Liver (tissue), 9 donors: Measurements from ENCODE around the gene USP5. TPM values are rescaled to one million over a fixed set of nuclear protein-coding genes. Genes with fewer than 3 reads are reported as not detected.

Source experiments
- DNase-seq: peaks from one replicate; pipeline ENCODE4 v3.0.0-alpha.2; 2017; ENCODE audit warnings: low spot score
- H3K27ac ChIP-seq, 2 donors: one replicate each; pipeline ENCODE4 v1.7.0; 2013; ENCODE audit warnings: inconsistent platforms in 2 of 2, low read length in 2 of 2, control low read depth in 1 of 2, low read depth in 1 of 2, mild to moderate bottlenecking in 1 of 2
- H3K27me3 ChIP-seq, 4 donors: one replicate each; pipeline versions ENCODE4 v1.6.1 to v1.7.0; 2013; ENCODE audit warnings: low read length in 3 of 4, inconsistent platforms in 1 of 4, mild to moderate bottlenecking in 1 of 4, moderate library complexity in 1 of 4; ENCODE audit not compliant: control insufficient read depth in 4 of 4, insufficient read depth in 4 of 4
- H3K36me3 ChIP-seq, 4 donors: one replicate each; pipeline versions ENCODE4 v1.6.1 to v1.7.0; 2013; ENCODE audit warnings: low read length in 3 of 4, mild to moderate bottlenecking in 3 of 4, low read depth in 1 of 4, moderate library complexity in 1 of 4; ENCODE audit not compliant: control insufficient read depth in 4 of 4, insufficient read depth in 3 of 4
- H3K4me1 ChIP-seq, 4 donors: one replicate each; pipeline versions ENCODE4 v1.6.1 to v1.7.0; 2013; ENCODE audit warnings: low read length in 3 of 4, mild to moderate bottlenecking in 3 of 4, moderate library complexity in 1 of 4; ENCODE audit not compliant: control insufficient read depth in 4 of 4, insufficient read depth in 4 of 4
- H3K4me3 ChIP-seq, 3 donors: one replicate each; pipeline versions ENCODE4 v1.6.1 to v1.7.0; 2013; ENCODE audit warnings: low read length in 3 of 3, control low read depth in 1 of 3, low read depth in 1 of 3, mild to moderate bottlenecking in 1 of 3
- H3K9ac ChIP-seq, 2 donors: one replicate each; pipeline ENCODE4 v1.7.0; 2013; ENCODE audit warnings: low read length in 2 of 2, mild to moderate bottlenecking in 2 of 2, moderate library complexity in 2 of 2, control low read depth in 1 of 2, low read depth in 1 of 2
- H3K9me3 ChIP-seq, 4 donors: one replicate each; pipeline versions ENCODE4 v1.6.1 to v1.7.0; 2013; ENCODE audit warnings: low read length in 3 of 4; ENCODE audit not compliant: control insufficient read depth in 4 of 4
- CTCF ChIP-seq: fragments of 150-350 bp; IDR thresholded peaks from 2 replicates; pipeline ENCODE4 v1.5.1; 2017; ENCODE audit warnings: improper control_type of control experiment, low read depth, low read length; ENCODE audit not compliant: missing input control
- EGR1 ChIP-seq, 2 donors: IDR thresholded peaks; 2 replicates each; pipeline ENCODE4 v1.6.1; 2016 to 2018; ENCODE audit warnings: antibody characterized with exemption in 2 of 2, low read depth in 2 of 2
- FOXA1 ChIP-seq: IDR thresholded peaks from 2 replicates; pipeline ENCODE4 v1.6.1; 2016; ENCODE audit warnings: antibody characterized with exemption
- FOXA2 ChIP-seq: IDR thresholded peaks from 2 replicates; pipeline ENCODE4 v1.6.1; 2016; ENCODE audit warnings: antibody characterized with exemption
- GABPA ChIP-seq, 2 donors: IDR thresholded peaks in 1 of 2; conservative IDR thresholded peaks in 1 of 2; 2 replicates each; pipeline ENCODE4 v1.6.1; 2016; ENCODE audit warnings: antibody characterized with exemption in 2 of 2, mild to moderate bottlenecking in 1 of 2, moderate library complexity in 1 of 2
- HNF4G ChIP-seq: IDR thresholded peaks from 2 replicates; pipeline ENCODE4 v1.6.1; 2016; ENCODE audit warnings: antibody characterized with exemption
- NR2F2 ChIP-seq: IDR thresholded peaks from 2 replicates; pipeline ENCODE4 v1.6.1; 2016; ENCODE audit warnings: antibody characterized with exemption
- RAD21 ChIP-seq, 2 donors: IDR thresholded peaks; 2 replicates each; pipeline ENCODE4 v1.6.1; 2016; ENCODE audit warnings: antibody characterized with exemption in 2 of 2, mild to moderate bottlenecking in 2 of 2
- REST ChIP-seq: IDR thresholded peaks from 2 replicates; pipeline ENCODE4 v1.6.1; 2016; ENCODE audit warnings: antibody characterized with exemption, mild to moderate bottlenecking
- RXRA ChIP-seq, 2 donors: IDR thresholded peaks; 2 replicates each; pipeline ENCODE4 v1.6.1; 2017 to 2018; ENCODE audit warnings: antibody characterized with exemption in 2 of 2, mild to moderate bottlenecking in 1 of 2
- SP1 ChIP-seq: IDR thresholded peaks from 2 replicates; pipeline ENCODE4 v1.6.1; 2018; ENCODE audit warnings: antibody characterized with exemption, mild to moderate bottlenecking
- TAF1 ChIP-seq: conservative IDR thresholded peaks from 2 replicates; pipeline ENCODE4 v1.6.1; 2016; ENCODE audit warnings: antibody characterized with exemption, mild to moderate bottlenecking
- YY1 ChIP-seq: IDR thresholded peaks from 2 replicates; pipeline ENCODE4 v1.6.1; 2016; ENCODE audit warnings: antibody characterized with exemption, mild to moderate bottlenecking
- WGBS: extraction: QIAGEN DNeasy Blood & Tissue Kit; methylation state at CpG from one replicate; pipeline ENCODE4 v1.1.7; 2013; 5-methylcytosine and 5-hydroxymethylcytosine counted together
- polyA plus RNA-seq, 2 donors: library from polyadenylated mRNA; stranded (reverse) in 1 of 2; unstranded in 1 of 2; fragments of 200-250 nt in 1 of 2; fragments of >200 nt in 1 of 2; fragmentation: Nextera tagmentation in 1 of 2; extraction: Ambion mirVana in 1 of 2; gene quantifications; one replicate each; pipeline versions ENCODE4 v1.2.1 to v1.2.3, GENCODE V29; 2013 to 2015
- total RNA-seq, 2 donors: library from RNA; depleted of rRNA; stranded (reverse); fragments of >200 nt; gene quantifications; one replicate each; pipeline ENCODE4 v1.2.3, GENCODE V29; 2014
- TF ChIP-seq, protein P1 (sequence below): IDR thresholded peaks from 2 replicates; pipeline ENCODE4 v1.6.1; 2016; ENCODE audit warnings: antibody characterized with exemption
- TF ChIP-seq, protein P2 (sequence below): IDR thresholded peaks from 2 replicates; pipeline ENCODE4 v1.6.1; 2016; ENCODE audit warnings: antibody characterized with exemption
- TF ChIP-seq, protein P3 (sequence below): IDR thresholded peaks from 2 replicates; pipeline ENCODE4 v1.6.1; 2016; ENCODE audit warnings: antibody characterized with exemption
- donor health status: healthy.
- donor health status: healthy.
- donor health status: healthy.
- donor health status: healthy.
- donor health status: healthy.

USP5 gene
- total and polyA plus RNA-seq, 4 donors, result 15.2 to 41.0 (median 35.7) TPM

DNA sequence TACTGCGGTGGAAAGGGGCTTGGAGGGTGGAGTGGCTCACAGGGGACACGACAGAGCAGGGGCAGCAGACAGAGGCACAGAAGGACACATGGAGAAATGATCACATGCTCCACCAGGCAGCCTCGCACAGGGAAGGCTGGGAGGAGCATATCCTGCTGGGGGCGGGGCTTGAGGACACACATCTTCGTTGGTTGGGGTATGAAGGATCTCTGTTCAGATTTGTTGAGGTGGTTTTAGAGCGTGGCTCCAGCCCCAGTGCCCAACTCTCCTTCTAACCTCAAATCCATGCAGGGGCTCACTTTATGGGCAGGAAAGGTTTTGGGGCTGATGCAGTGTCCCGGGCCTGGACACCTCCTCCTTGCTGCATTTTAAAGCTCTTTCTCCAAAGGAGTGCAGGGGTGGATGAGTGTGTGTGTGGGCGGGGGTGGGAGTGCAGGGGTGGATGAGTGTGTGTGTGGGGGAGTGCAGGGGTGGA, 24.5 kb upstream of the USP5 start:
- 22% methylated on average over 8 of the region's 8 CpGs for WGBS
- H3K4me3 ChIP-seq, result no peak overlapping the region
- H3K27ac ChIP-seq, result no peak overlapping the region
- H3K27me3 ChIP-seq, result peaks cover 0 to 2% (median 0%) of the 10 kb centered on the region in 4 donors
- H3K4me1 ChIP-seq, result peaks cover 5 to 18% (median 12%) of the 10 kb centered on the region in 4 donors
- TF ChIP-seq, protein P1, sequence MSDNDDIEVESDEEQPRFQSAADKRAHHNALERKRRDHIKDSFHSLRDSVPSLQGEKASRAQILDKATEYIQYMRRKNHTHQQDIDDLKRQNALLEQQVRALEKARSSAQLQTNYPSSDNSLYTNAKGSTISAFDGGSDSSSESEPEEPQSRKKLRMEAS, result no peak
- TF ChIP-seq RXRA (IDR thresholded peaks at IDR 0.05) (no peak), NR2F2 (no peak), FOXA1 (no peak)
- no peak for DNase-seq
- no peaks in the 10 kb centered on the region for H3K9me3 ChIP-seq
- no peak overlapping the region for H3K9ac ChIP-seq
- no peaks in the 10 kb centered on the region for H3K36me3 ChIP-seq

DNA sequence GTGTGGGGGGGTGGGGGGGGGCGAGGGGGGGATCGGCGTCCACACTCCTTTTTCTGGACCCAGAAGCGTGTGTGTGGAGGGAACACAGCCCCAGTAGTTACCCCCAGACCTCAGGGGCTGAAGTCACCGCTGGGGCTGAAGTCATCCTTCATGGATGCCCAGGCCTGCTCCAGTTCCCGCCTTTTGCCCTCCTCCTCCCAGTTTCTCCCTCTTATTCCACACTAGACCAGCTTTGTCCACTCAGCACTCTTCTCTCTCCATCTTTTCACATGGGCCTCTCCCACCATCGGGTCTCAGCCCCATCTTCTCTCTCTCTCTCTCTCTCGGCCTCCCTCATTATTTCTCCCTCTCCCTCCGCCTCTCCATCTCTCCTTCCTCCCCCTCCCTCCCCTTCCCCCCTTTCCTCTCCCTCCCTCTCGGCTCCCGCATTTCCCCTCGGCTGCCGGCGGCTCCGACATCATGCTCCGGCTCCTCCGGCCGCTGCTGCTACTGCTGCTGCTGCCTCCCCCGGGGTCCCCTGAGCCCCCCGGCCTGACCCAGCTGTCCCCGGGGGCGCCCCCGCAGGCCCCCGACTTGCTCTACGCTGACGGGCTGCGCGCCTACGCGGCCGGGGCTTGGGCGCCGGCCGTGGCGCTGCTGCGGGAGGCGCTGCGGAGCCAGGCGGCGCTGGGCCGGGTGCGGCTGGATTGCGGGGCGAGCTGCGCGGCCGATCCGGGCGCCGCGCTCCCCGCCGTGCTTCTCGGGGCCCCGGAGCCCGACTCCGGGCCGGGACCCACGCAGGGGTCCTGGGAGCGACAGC, 23.8 kb upstream of the USP5 start, which contains the start of gene P3H3:
P3H3 (plus strand) TSS at position 426 of the 799 bp plus-strand sequence; CDS start at position 460, 34 bp downstream.
- 2% methylated on average over 60 of the region's 60 CpGs for WGBS
- H3K27ac ChIP-seq, result no peak within 1 kb of the TSS
- no peak within 1 kb of the TSS for H3K9ac ChIP-seq
- peak within 1 kb of the TSS in 2 of 3 donors; percentile 53 to 62 for H3K4me3 ChIP-seq
- H3K9me3 ChIP-seq, result no peaks in the 10 kb centered on the region
- peaks cover 5 to 18% (median 12%) of the 10 kb centered on the region in 4 donors for H3K4me1 ChIP-seq
- TF ChIP-seq FOXA2 (no peak), SP1 (no peak), CTCF (no peak), NR2F2 (no peak), RXRA (IDR thresholded peaks at IDR 0.05) (no peak), RAD21 (IDR thresholded peaks at IDR 0.05) (no peak), TAF1 (no peak), REST (no peak), HNF4G (no peak), FOXA1 (no peak), EGR1 (IDR thresholded peaks at IDR 0.05; ENCODE audit: low read depth in 2 of 2) (no peak), YY1 (no peak), GABPA (IDR thresholded peaks at IDR 0.05 in 1 of 2, conservative IDR thresholded peaks at IDR 0.05 in 1 of 2) (no peak)
- TF ChIP-seq, protein P2, sequence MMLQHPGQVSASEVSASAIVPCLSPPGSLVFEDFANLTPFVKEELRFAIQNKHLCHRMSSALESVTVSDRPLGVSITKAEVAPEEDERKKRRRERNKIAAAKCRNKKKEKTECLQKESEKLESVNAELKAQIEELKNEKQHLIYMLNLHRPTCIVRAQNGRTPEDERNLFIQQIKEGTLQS, result no peak
- TF ChIP-seq, protein P1, result no peak
- TF ChIP-seq, protein P3, sequence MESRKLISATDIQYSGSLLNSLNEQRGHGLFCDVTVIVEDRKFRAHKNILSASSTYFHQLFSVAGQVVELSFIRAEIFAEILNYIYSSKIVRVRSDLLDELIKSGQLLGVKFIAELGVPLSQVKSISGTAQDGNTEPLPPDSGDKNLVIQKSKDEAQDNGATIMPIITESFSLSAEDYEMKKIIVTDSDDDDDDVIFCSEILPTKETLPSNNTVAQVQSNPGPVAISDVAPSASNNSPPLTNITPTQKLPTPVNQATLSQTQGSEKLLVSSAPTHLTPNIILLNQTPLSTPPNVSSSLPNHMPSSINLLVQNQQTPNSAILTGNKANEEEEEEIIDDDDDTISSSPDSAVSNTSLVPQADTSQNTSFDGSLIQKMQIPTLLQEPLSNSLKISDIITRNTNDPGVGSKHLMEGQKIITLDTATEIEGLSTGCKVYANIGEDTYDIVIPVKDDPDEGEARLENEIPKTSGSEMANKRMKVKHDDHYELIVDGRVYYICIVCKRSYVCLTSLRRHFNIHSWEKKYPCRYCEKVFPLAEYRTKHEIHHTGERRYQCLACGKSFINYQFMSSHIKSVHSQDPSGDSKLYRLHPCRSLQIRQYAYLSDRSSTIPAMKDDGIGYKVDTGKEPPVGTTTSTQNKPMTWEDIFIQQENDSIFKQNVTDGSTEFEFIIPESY, result no peak
- H3K36me3 ChIP-seq, result no peaks in the 10 kb centered on the region
- no peak for DNase-seq
- peaks cover 0 to 2% (median 0%) of the 10 kb centered on the region in 4 donors for H3K27me3 ChIP-seq
